HG03097 (cell line): ENCODE measurements around the gene MBP.

Experiments used
- ATAC-seq: cut with Tn5 transposase; IDR thresholded peaks from one replicate; pipeline ENCODE4 v1.9.1; 2021; ENCODE audit not compliant: unreplicated experiment, low FRiP score

MBP gene

DNA sequence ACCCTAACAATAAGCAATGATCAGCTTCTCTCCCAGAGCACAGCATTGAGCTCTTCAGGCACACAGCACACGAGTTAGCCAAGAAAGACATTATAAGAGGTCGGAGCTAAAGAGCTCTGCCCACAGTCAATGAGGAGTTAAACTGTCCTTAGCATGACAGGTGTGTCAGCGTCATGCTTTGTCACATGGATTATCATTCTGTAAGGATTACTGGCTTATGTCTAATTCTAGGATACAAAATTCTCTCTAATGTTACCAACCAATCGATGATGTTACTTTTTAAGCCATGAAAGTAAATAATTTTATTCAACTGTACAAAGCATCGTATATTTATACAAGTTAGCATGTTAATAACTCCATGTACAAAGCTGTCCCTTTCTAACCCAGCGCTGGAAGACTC lies 201.4 kb downstream of the MBP start:
- ATAC-seq = no peak
